Brain microvascular endothelial cell (primary cell): ENCODE measurements around the gene EXOC2.
A peak's percentile ranks its signal among the peaks of the same experiment; 100 is the strongest.

Experiments used
- DNase-seq: peaks from one replicate; pipeline ENCODE4 v3.0.0-alpha.2; 2020
- H3K27ac ChIP-seq: fragments of 250-450 bp; sonication (Bioruptor Pico); 2 replicates; pipeline ENCODE4 v1.5.1; 2020; ENCODE audit warnings: mild to moderate bottlenecking, moderate library complexity
- H3K27me3 ChIP-seq: fragments of 250-450 bp; sonication (Bioruptor Pico); replicated peaks from 2 replicates; pipeline ENCODE4 v1.5.1; 2020; ENCODE audit warnings: mild to moderate bottlenecking
- H3K36me3 ChIP-seq: fragments of 250-450 bp; sonication (Bioruptor Pico); replicated peaks from 2 replicates; pipeline ENCODE4 v1.5.1; 2020; ENCODE audit warnings: mild to moderate bottlenecking
- H3K4me3 ChIP-seq: 2 replicates; pipeline ENCODE4 v1.5.1; 2011; ENCODE audit warnings: low read depth, mild to moderate bottlenecking, control low read depth, low read length, moderate library complexity
- CTCF ChIP-seq: IDR thresholded peaks from 2 replicates; pipeline ENCODE4 v1.5.1; 2011; ENCODE audit warnings: low read depth, mild to moderate bottlenecking, moderate library complexity, low read length, control low read depth, inconsistent platforms; ENCODE audit errors: missing control alignments
- in situ Hi-C: cut with HindIII; loops from 2 replicates; pipeline ENCODE4 v1.10.0; 2017; ENCODE audit warnings: low sequenced_read_pairs, low pct_ligation_motif_present

Gene EXOC2

GRCh38 chr6:485655-486170 is 207.2 kb downstream of the EXOC2 start:
- no peak overlapping the region for H3K4me3 ChIP-seq
- no peak for TF ChIP-seq CTCF
- H3K27me3 ChIP-seq: no peaks in the 10 kb centered on the region
- peaks cover 13% of the 10 kb centered on the region for H3K36me3 ChIP-seq
- no peak for DNase-seq
- no peak overlapping the region for H3K27ac ChIP-seq
- in situ Hi-C loops: no loop called here

GRCh38 chr6:484746-485145 is 208.2 kb downstream of the EXOC2 start:
- Histone ChIP-seq H3K4me3 (no peak overlapping the region), H3K27ac (no peak overlapping the region), H3K36me3 (peaks cover 13% of the 10 kb centered on the region), H3K27me3 (no peaks in the 10 kb centered on the region)
- in situ Hi-C loops: no loop called here
- TF ChIP-seq CTCF: no peak
- no peak for DNase-seq

DNA sequence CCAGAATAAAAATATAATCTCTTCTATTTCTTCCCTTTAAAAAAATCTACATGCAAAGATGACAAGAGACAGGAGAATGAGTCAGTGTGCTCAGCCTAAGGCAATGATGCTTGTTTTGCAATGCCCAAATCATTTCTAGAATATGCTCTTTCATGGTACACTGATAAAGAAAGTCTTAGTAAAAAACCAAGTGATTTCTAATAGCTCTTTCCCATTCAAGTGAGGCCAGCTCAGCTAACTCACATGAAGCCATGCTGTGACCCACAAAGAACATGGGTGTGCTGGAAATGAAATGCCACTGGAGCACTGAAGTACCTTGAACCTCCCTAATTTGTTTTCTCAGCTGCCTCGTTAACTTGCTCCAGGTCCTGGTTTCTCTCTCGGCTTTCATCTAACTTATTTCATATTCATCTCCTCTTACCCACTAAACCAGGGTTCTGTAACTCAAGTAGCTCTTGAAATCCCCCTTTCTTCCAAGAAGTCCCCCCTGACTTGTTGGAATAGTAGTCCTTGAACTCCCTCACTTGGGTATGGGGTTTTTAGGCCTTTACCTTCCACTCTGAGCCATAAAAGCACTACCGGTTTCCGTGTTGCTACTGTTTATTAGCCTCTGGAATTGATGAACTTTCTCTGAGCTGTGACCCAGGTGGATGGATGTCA is 208.7 kb downstream of the EXOC2 start:
- H3K27ac ChIP-seq: no peak overlapping the region
- in situ Hi-C loops: no loop called here
- H3K27me3 ChIP-seq: no peaks in the 10 kb centered on the region
- no peak overlapping the region for H3K4me3 ChIP-seq
- no peak for DNase-seq
- peaks cover 13% of the 10 kb centered on the region for H3K36me3 ChIP-seq
- no peak for TF ChIP-seq CTCF

DNA sequence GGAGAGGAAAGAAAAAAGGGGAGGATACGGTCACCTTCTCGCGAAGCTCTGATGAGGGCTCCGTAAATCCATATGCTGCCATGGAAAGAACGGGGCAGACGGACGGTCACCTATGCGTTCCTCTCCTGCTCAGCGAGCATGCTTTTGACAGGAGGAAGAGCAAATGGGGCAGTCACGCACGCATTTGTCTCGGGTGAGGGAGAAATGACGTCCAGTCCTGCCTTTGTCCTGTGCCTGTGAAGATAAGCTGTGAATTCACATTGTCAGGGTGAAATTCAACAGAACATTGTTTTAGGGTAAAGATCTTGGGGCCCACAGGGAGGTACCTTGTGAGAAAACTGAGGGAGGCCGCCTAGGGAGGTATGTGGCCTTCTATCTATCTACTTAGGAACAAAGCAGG is 217.6 kb downstream of the EXOC2 start:
- Histone ChIP-seq H3K4me3 (no peak overlapping the region), H3K36me3 (no peaks in the 10 kb centered on the region), H3K27ac (no peak overlapping the region), H3K27me3 (no peaks in the 10 kb centered on the region)
- TF ChIP-seq CTCF: no peak
- DNase-seq: no peak
- in situ Hi-C loops: no loop called here

DNA sequence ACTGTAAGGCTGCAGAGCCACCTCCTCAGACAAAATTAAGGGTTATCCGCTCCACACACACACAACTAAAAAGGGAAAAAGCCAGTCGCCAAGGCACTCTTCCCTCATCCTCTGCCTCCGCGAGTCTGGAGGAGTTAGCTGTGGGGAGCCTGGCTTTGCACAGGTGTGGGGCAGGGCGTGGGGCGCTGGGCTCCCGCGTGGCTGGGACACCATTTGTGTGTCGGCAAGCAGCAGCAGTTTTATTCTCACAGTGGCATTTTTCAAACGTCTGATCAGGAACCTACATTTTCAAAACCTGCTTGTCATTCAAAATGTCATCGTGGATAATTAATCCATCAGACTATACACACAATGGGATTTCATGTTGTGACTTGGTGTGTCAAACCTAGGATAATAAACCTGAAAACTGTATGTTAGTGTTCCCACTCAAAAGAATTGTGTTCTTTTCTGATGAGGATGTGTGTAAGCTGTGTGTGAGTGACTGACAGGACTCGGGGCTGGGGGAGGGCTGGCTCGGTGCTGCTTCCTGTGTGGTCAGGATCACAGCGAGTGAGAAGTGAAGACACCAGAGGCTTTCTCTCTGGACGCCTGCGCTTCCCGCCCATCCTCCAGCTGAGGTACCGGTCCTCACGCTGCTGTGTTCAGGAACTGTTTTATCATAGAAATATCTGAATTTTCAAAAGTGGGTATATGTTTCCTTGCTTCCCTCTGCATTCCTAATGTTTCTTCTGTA is 218.3 kb downstream of the EXOC2 start:
- Histone ChIP-seq H3K36me3 (no peaks in the 10 kb centered on the region), H3K4me3 (no peak overlapping the region), H3K27ac (no peak overlapping the region), H3K27me3 (no peaks in the 10 kb centered on the region)
- in situ Hi-C loops: no loop called here
- DNase-seq: peak; percentile 21
- no peak for TF ChIP-seq CTCF
